ENCODE results near the gene GBGT1.

GRCh38 chr9:133168432-133168831 lies 4.7 kb upstream of the GBGT1 start:
- no peak for TF ChIP-seq CTCF (IDR thresholded peaks at IDR 0.05 in 8 of 11, conservative IDR thresholded peaks at IDR 0.05 in 3 of 11)
- TF ChIP-seq POLR2A (IDR thresholded peaks at IDR 0.05) = no peak

All from spleen (tissue), 7 donors.